Measurements from ENCODE around the gene CLEC2B.

Gene CLEC2B

GRCh38 chr12:9856151-9856550, 13.0 kb downstream of the CLEC2B start:
- Histone ChIP-seq H3F3A (ENCODE audit: insufficient read depth, low read length) (no peaks in the 10 kb centered on the region), H3K36me3 (ENCODE audit: insufficient read depth, low read length) (no peaks in the 10 kb centered on the region), H3K9me3 (ENCODE audit: low read length) (no peaks in the 10 kb centered on the region), H3K27me3 (ENCODE audit: insufficient read depth, low read length) (no peaks in the 10 kb centered on the region), H3K4me1 (ENCODE audit: insufficient read depth, low read length, severe bottlenecking) (no peaks in the 10 kb centered on the region), H3K4me2 (ENCODE audit: low read length) (no peak overlapping the region), H3K9ac (ENCODE audit: low read length) (no peak overlapping the region), H4K20me1 (ENCODE audit: insufficient read depth, low read length) (no peaks in the 10 kb centered on the region), H3K4me3 (ENCODE audit: low read depth, low read length, poor library complexity, severe bottlenecking) (no peak overlapping the region), H2AFZ (ENCODE audit: low read length) (no peak overlapping the region), H3K79me2 (ENCODE audit: insufficient read depth, low read length) (no peaks in the 10 kb centered on the region), H3K27ac (ENCODE audit: low read depth, low read length, poor library complexity, severe bottlenecking) (no peak overlapping the region), H3K9me2 (ENCODE audit: low read depth, low read length) (no peaks in the 10 kb centered on the region)
- no peak for TF ChIP-seq CTCF (IDR thresholded peaks at IDR 0.05; ENCODE audit: low read length)
- TF ChIP-seq EZH2 (IDR thresholded peaks at IDR 0.05; ENCODE audit: borderline replicate concordance, low read length), result no peak

- no peaks in the 10 kb centered on the region for H3K79me2 ChIP-seq (ENCODE audit: insufficient read depth, low read length)
- no peaks in the 10 kb centered on the region for H3K27me3 ChIP-seq (ENCODE audit: insufficient read depth, low read length)
- TF ChIP-seq EZH2 (IDR thresholded peaks at IDR 0.05; ENCODE audit: borderline replicate concordance, low read length) (no peak), CTCF (IDR thresholded peaks at IDR 0.05; ENCODE audit: low read length) (no peak)
- H3K4me1 ChIP-seq (ENCODE audit: insufficient read depth, low read length, severe bottlenecking), result no peaks in the 10 kb centered on the region
- no peak overlapping the region for H3K4me3 ChIP-seq (ENCODE audit: low read depth, low read length, poor library complexity, severe bottlenecking)
- H3K4me2 ChIP-seq (ENCODE audit: low read length), result no peak overlapping the region
- H3K9me2 ChIP-seq (ENCODE audit: low read depth, low read length), result no peaks in the 10 kb centered on the region
- no peaks in the 10 kb centered on the region for H3K36me3 ChIP-seq (ENCODE audit: insufficient read depth, low read length)
- H3F3A ChIP-seq (ENCODE audit: insufficient read depth, low read length), result no peaks in the 10 kb centered on the region
- H4K20me1 ChIP-seq (ENCODE audit: insufficient read depth, low read length), result no peaks in the 10 kb centered on the region
- no peaks in the 10 kb centered on the region for H3K9me3 ChIP-seq (ENCODE audit: low read length)
- H3K27ac ChIP-seq (ENCODE audit: low read depth, low read length, poor library complexity, severe bottlenecking), result no peak overlapping the region
- H2AFZ ChIP-seq (ENCODE audit: low read length), result no peak overlapping the region
- no peak overlapping the region for H3K9ac ChIP-seq (ENCODE audit: low read length)
These were observed 17.2 kb downstream of the CLEC2B start for GRCh38 chr12:9851927-9852326.

- Histone ChIP-seq H4K20me1 (ENCODE audit: insufficient read depth, low read length) (no peaks in the 10 kb centered on the region), H3K36me3 (ENCODE audit: insufficient read depth, low read length) (no peaks in the 10 kb centered on the region), H3K79me2 (ENCODE audit: insufficient read depth, low read length) (no peaks in the 10 kb centered on the region), H3K27me3 (ENCODE audit: insufficient read depth, low read length) (no peaks in the 10 kb centered on the region), H3K9ac (ENCODE audit: low read length) (no peak overlapping the region), H3K9me3 (ENCODE audit: low read length) (no peaks in the 10 kb centered on the region), H3K4me2 (ENCODE audit: low read length) (no peak overlapping the region), H3K9me2 (ENCODE audit: low read depth, low read length) (no peaks in the 10 kb centered on the region), H3K4me3 (ENCODE audit: low read depth, low read length, poor library complexity, severe bottlenecking) (no peak overlapping the region), H3K27ac (ENCODE audit: low read depth, low read length, poor library complexity, severe bottlenecking) (no peak overlapping the region), H3F3A (ENCODE audit: insufficient read depth, low read length) (no peaks in the 10 kb centered on the region), H3K4me1 (ENCODE audit: insufficient read depth, low read length, severe bottlenecking) (no peaks in the 10 kb centered on the region), H2AFZ (ENCODE audit: low read length) (no peak overlapping the region)
- TF ChIP-seq CTCF (IDR thresholded peaks at IDR 0.05; ENCODE audit: low read length), result no peak
- TF ChIP-seq EZH2 (IDR thresholded peaks at IDR 0.05; ENCODE audit: borderline replicate concordance, low read length), result no peak
These were observed 18.1 kb downstream of the CLEC2B start for GRCh38 chr12:9851050-9851449.

Data from OCI-LY1 (cell line).